B cell (primary cell): ENCODE data around the gene CA11. TPM values are rescaled to one million over a fixed set of nuclear protein-coding genes. Genes with fewer than 3 reads are reported as not detected.

Experiments used
- ATAC-seq: fragments of 200-7000 bp; cut with Tn5 transposase; one replicate; pipeline ENCODE4 v1.10.0; 2021; ENCODE audit warnings: low read depth, mild to moderate bottlenecking, moderate number of reproducible peaks, moderate library complexity
- CTCF ChIA-PET: fragments of 350-600 bp; sonication (Branson Sonifier 250); formaldehyde crosslinking; loops from one replicate; lab custom pipeline; 2021; ENCODE audit warnings: antibody characterized with exemption, inconsistent platforms; lab: Charles Lee
- POLR2A ChIA-PET: fragments of 350-600 bp; sonication (Branson Sonifier 250); formaldehyde crosslinking; loops from one replicate; lab custom pipeline; 2021; ENCODE audit warnings: antibody characterized with exemption; lab: Charles Lee
- DNase-seq: peaks from one replicate; pipeline ENCODE4 v3.0.0; 2013
- H2AFZ ChIP-seq: 2 replicates; pipeline ENCODE4 v1.6.1; 2012; ENCODE audit warnings: mild to moderate bottlenecking, low read depth, low read length; ENCODE audit not compliant: insufficient read depth, poor library complexity, severe bottlenecking
- H3K27ac ChIP-seq, 2 donors: 1 replicate in 1 of 2; 2 replicates in 1 of 2; pipeline ENCODE4 v1.5.1; 2012 to 2013; ENCODE audit warnings: low read length in 2 of 2, mild to moderate bottlenecking in 2 of 2, moderate library complexity in 1 of 2
- H3K27me3 ChIP-seq, 4 experiments: fragments of 200-600 bp in 1 of 4; sonication (generic) in 1 of 4; replicated peaks in 1 of 4; 1 replicate in 2 of 4; 2 replicates in 2 of 4; pipeline versions ENCODE4 v1.6.1 to v1.7.0; 2013 to 2016; ENCODE audit warnings: low read length in 3 of 4, mild to moderate bottlenecking in 2 of 4, mixed read lengths in 1 of 4, moderate library complexity in 1 of 4; ENCODE audit not compliant: insufficient read depth in 4 of 4, control insufficient read depth in 3 of 4; ENCODE audit errors: control extremely low read depth in 1 of 4
- H3K36me3 ChIP-seq, 2 experiments: replicated peaks in 1 of 2; 1 replicate in 1 of 2; 2 replicates in 1 of 2; pipeline versions ENCODE4 v1.6.1 to v1.7.1; 2013; ENCODE audit warnings: low read length in 1 of 2; ENCODE audit not compliant: insufficient read depth in 2 of 2, control insufficient read depth in 1 of 2; ENCODE audit errors: control extremely low read depth in 1 of 2, extremely low read depth in 1 of 2
- H3K4me1 ChIP-seq, 2 donors: fragments of 200-600 bp in 1 of 2; sonication (generic) in 1 of 2; 1 replicate in 1 of 2; 2 replicates in 1 of 2; pipeline versions ENCODE4 v1.5.1 to v1.6.1; 2013 to 2017; ENCODE audit warnings: low read length in 2 of 2; ENCODE audit not compliant: control insufficient read depth in 2 of 2, insufficient read depth in 2 of 2
- H3K4me2 ChIP-seq: replicated peaks from 2 replicates; pipeline ENCODE3; 2012; ENCODE audit warnings: mild to moderate bottlenecking, low read depth, low read length; ENCODE audit not compliant: poor library complexity, severe bottlenecking
- H3K4me3 ChIP-seq, 5 experiments: fragments of 200-600 bp in 1 of 5; sonication (generic) in 1 of 5; 1 replicate in 3 of 5; 2 replicates in 2 of 5; pipeline versions ENCODE4 v1.5.1 to v1.7.0; 2011 to 2016; ENCODE audit warnings: low read length in 4 of 5, mild to moderate bottlenecking in 4 of 5, low read depth in 2 of 5, control low read depth in 1 of 5, moderate library complexity in 1 of 5; ENCODE audit not compliant: insufficient read depth in 1 of 5; ENCODE audit errors: control extremely low read depth in 1 of 5, extremely low read depth in 1 of 5
- H3K79me2 ChIP-seq: fragments of 200-600 bp; sonication (generic); one replicate; pipeline ENCODE4 v1.6.0; 2016; ENCODE audit warnings: low read length; ENCODE audit not compliant: control insufficient read depth, insufficient read depth
- H3K9ac ChIP-seq: fragments of 200-600 bp; sonication (generic); 2 replicates; pipeline ENCODE4 v1.6.1; 2017; ENCODE audit warnings: mild to moderate bottlenecking, low read length, moderate library complexity
- H3K9me3 ChIP-seq, 3 donors: one replicate each; pipeline versions ENCODE4 v1.6.1 to v1.7.1; 2013; ENCODE audit warnings: low read length in 2 of 3; ENCODE audit not compliant: control insufficient read depth in 2 of 3, insufficient read depth in 1 of 3; ENCODE audit errors: control extremely low read depth in 1 of 3
- H4K20me1 ChIP-seq: 2 replicates; pipeline ENCODE4 v1.6.0; 2012; ENCODE audit warnings: mild to moderate bottlenecking, low read length; ENCODE audit not compliant: insufficient read depth, control insufficient read depth, poor library complexity, severe bottlenecking
- H3K27ac Mint-ChIP-seq: one replicate; pipeline ENCODE4 v1.8.0; 2021; ENCODE audit warnings: mixed read lengths
- H3K27me3 Mint-ChIP-seq: one replicate; pipeline ENCODE4 v1.8.0; 2021; ENCODE audit warnings: mixed read lengths
- H3K4me1 Mint-ChIP-seq: one replicate; pipeline ENCODE4 v1.8.0; 2021; ENCODE audit warnings: mixed read lengths
- H3K4me3 Mint-ChIP-seq: one replicate; pipeline ENCODE4 v1.8.0; 2021; ENCODE audit warnings: mixed read lengths
- H3K9me3 Mint-ChIP-seq: one replicate; pipeline ENCODE4 v1.8.0; 2022; ENCODE audit warnings: mixed read lengths; ENCODE audit not compliant: insufficient read depth
- CTCF ChIP-seq: fragments of 200-600 bp; IDR thresholded peaks from one replicate; pipeline ENCODE4 v1.8.0; 2022; ENCODE audit warnings: antibody characterized with exemption, mild to moderate bottlenecking
- EZH2 ChIP-seq: IDR thresholded peaks from 2 replicates; pipeline ENCODE4 v1.6.1; 2012; ENCODE audit warnings: borderline replicate concordance, low read depth, mild to moderate bottlenecking, moderate library complexity, low read length; ENCODE audit not compliant: insufficient read depth, poor library complexity, severe bottlenecking
- WGBS: methylation state at CpG from one replicate; pipeline ENCODE4 v1.1.5; 2013; ENCODE audit warnings: missing lambda C conversion rate; ENCODE audit not compliant: insufficient coverage; 5-methylcytosine and 5-hydroxymethylcytosine counted together
- intact Hi-C: fragments of 100-400 bp; cut with micrococcal nuclease; formaldehyde crosslinking; loops from one replicate; pipeline ENCODE4 v1.10.0; 2022
- polyA plus RNA-seq: library from polyadenylated mRNA; depleted of rRNA; stranded (reverse); fragments of >200 nt; gene quantifications from 2 replicates; pipeline ENCODE4 v1.2.3, GENCODE V29; 2012
- total RNA-seq, 2 donors: library from RNA; stranded (reverse); fragments of 120-200 nt in 1 of 2; gene quantifications; 1 replicate in 1 of 2; 2 replicates in 1 of 2; pipeline versions ENCODE4 v1.2.3 to v1.2.4, GENCODE V29; 2013 to 2022

The CA11 gene
- total and polyA plus RNA-seq, 2 donors (not counting 1 experiment from before 2014, with no cell fraction given), result 6.5 to 27.7 TPM

- intact Hi-C loops, result no loop called here
- Histone ChIP-seq H3K27ac (no peak overlapping the region), H3K4me2 (no peak overlapping the region), H3K9me3 (no peaks in the 10 kb centered on the region), H3K36me3 (peaks cover 0 to 35% of the 10 kb centered on the region in 2 experiments), H3K4me1 (peaks cover 17 to 31% of the 10 kb centered on the region in 2 donors), H3K9ac (no peak overlapping the region), H3K27me3 (no peaks in the 10 kb centered on the region), H2AFZ (no peak overlapping the region), H3K79me2 (peaks cover 17% of the 10 kb centered on the region), H4K20me1 (peaks cover 41% of the 10 kb centered on the region), H3K4me3 (no peak overlapping the region)
- Mint-ChIP-seq H3K4me3 (no peak overlapping the region), H3K4me1 (peaks cover 41% of the 10 kb centered on the region), H3K27ac (no peak overlapping the region), H3K27me3 (no peaks in the 10 kb centered on the region), H3K9me3 (no peaks in the 10 kb centered on the region)
- POLR2A ChIA-PET, result no interaction called here
- CTCF ChIA-PET, result interaction anchor here (0.6 to 3.9 kb wide), 3 partner anchors 8 to 299 kb away, joined by 3 to 25 read pairs (median 4); partner anchors contain the start of gene SPACA4
- no peak for ATAC-seq
- 95% methylated on average over 9 of the region's 19 CpGs for WGBS
- TF ChIP-seq CTCF (no peak), EZH2 (no peak)
- DNase-seq, result no peak
Measured at GRCh38 chr19:48615231-48616040, 30.6 kb downstream of the CA11 start.
